ENCODE measurements around the gene TSSK2.

The TSSK2 gene

GRCh38 chr22:19120829-19121630 is 10.1 kb upstream of the TSSK2 start:
- Histone ChIP-seq H3K36me3 (ENCODE audit: low read depth) (peaks cover 7% of the 10 kb centered on the region), H3K4me3 (ENCODE audit: severe bottlenecking) (peak overlapping the region; percentile 73), H3K9me3 (ENCODE audit: severe bottlenecking) (no peaks in the 10 kb centered on the region), H3K27ac (ENCODE audit: poor library complexity, severe bottlenecking) (peak overlapping the region; percentile 47), H3K4me1 (ENCODE audit: insufficient read depth, poor library complexity, severe bottlenecking) (peaks cover 4% of the 10 kb centered on the region), H3K27me3 (ENCODE audit: insufficient read depth, poor library complexity, severe bottlenecking) (no peaks in the 10 kb centered on the region)
- no peak for DNase-seq (ENCODE audit: low spot score)
- TF ChIP-seq, protein P1, sequence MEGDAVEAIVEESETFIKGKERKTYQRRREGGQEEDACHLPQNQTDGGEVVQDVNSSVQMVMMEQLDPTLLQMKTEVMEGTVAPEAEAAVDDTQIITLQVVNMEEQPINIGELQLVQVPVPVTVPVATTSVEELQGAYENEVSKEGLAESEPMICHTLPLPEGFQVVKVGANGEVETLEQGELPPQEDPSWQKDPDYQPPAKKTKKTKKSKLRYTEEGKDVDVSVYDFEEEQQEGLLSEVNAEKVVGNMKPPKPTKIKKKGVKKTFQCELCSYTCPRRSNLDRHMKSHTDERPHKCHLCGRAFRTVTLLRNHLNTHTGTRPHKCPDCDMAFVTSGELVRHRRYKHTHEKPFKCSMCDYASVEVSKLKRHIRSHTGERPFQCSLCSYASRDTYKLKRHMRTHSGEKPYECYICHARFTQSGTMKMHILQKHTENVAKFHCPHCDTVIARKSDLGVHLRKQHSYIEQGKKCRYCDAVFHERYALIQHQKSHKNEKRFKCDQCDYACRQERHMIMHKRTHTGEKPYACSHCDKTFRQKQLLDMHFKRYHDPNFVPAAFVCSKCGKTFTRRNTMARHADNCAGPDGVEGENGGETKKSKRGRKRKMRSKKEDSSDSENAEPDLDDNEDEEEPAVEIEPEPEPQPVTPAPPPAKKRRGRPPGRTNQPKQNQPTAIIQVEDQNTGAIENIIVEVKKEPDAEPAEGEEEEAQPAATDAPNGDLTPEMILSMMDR (IDR thresholded peaks at IDR 0.05; ENCODE audit: poor library complexity, severe bottlenecking) = no peak
- ATAC-seq (ENCODE audit: low read depth) = peak; percentile 75

DNA sequence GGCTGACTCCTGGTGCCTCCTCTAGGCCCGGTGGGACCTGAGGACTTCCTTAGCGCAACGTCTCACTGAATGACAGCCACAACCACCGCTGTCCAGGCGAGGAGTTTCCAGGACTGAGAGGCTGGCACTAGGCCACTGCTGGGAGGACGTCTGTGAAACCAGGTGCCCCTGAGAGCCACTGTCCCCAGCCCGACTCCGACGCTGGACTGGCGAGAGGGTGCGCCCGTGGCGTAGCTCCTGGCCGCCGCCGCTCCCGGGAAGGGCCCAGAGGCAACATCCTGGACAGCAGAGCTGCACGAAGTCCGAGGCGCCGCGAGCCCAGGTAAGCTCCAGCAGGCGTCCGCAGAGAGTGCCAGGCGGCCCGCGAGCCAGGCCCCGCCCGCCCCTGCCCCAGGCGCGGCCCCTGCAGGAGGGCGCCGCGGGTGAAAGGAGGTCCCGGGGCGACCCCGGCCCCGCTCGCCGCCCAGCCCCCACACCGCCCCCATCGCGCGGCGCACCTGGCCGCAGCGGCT is 9.4 kb upstream of the TSSK2 start:
- Histone ChIP-seq H3K4me3 (ENCODE audit: severe bottlenecking) (peak overlapping the region; percentile 73), H3K9me3 (ENCODE audit: severe bottlenecking) (no peaks in the 10 kb centered on the region), H3K36me3 (ENCODE audit: low read depth) (peaks cover 7% of the 10 kb centered on the region), H3K27ac (ENCODE audit: poor library complexity, severe bottlenecking) (peak overlapping the region; percentile 47), H3K4me1 (ENCODE audit: insufficient read depth, poor library complexity, severe bottlenecking) (peaks cover 4% of the 10 kb centered on the region), H3K27me3 (ENCODE audit: insufficient read depth, poor library complexity, severe bottlenecking) (no peaks in the 10 kb centered on the region)
- peak; percentile 24 for ATAC-seq (ENCODE audit: low read depth)
- no peak for DNase-seq (ENCODE audit: low spot score)
- TF ChIP-seq, protein P1 (IDR thresholded peaks at IDR 0.05; ENCODE audit: poor library complexity, severe bottlenecking) = no peak

- H3K4me3 ChIP-seq (ENCODE audit: severe bottlenecking) = peak within 1 kb of the TSS; percentile 73
- peaks cover 4% of the 10 kb centered on the region for H3K4me1 ChIP-seq (ENCODE audit: insufficient read depth, poor library complexity, severe bottlenecking)
- peaks cover 7% of the 10 kb centered on the region for H3K36me3 ChIP-seq (ENCODE audit: low read depth)
- TF ChIP-seq, protein P1 (IDR thresholded peaks at IDR 0.05; ENCODE audit: poor library complexity, severe bottlenecking) = no peak
- H3K27me3 ChIP-seq (ENCODE audit: insufficient read depth, poor library complexity, severe bottlenecking) = no peaks in the 10 kb centered on the region
- no peaks in the 10 kb centered on the region for H3K9me3 ChIP-seq (ENCODE audit: severe bottlenecking)
- peak within 1 kb of the TSS; percentile 47 for H3K27ac ChIP-seq (ENCODE audit: poor library complexity, severe bottlenecking)
- peak; percentile 96 for DNase-seq (ENCODE audit: low spot score)
- peak; percentile 93 for ATAC-seq (ENCODE audit: low read depth)
Measured at GRCh38 chr22:19122143-19122751, 8.9 kb upstream of the TSSK2 start, which contains the start of gene DGCR2. Gene DGCR2, minus strand, starts transcription at chr22:19122412. Its CDS starts 206 bp downstream, at chr22:19122206.

DNA sequence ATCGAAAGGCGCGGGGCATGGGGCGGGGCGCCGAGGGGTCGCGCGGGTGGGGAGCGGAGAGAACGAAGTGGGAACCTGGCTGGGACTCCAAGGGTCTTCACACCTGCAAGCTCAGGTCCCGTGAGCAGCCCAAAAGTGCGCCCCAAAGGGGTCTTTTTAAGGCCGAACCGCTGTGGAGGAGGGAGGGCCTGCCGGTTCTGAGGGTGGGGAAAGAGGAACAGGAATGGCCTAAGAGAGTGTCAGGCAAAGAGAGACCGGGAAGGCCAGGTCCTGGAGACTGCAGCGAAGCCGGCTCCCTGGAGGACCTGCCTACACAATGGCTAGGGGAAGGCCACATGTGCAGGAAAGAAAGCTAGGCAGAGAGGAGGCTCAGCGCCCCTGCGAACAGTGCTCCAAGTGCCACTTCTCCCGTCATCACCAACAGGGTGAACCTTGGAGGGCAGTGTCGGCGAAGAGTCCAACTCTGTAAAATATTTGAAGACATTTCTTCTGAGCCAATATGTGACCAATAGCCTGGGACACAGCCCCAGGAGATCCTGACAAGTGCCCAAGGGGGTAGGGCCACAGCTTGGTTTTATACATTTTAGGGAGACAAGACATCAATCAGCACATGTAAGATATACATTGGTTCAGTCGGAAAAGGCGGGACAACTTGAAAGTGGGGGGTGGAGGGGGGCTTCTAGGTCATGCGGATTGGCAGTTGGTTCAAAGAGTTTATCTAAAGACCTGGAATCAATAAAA is 8.2 kb upstream of the TSSK2 start:
- H3K4me3 ChIP-seq (ENCODE audit: severe bottlenecking) = peak overlapping the region; percentile 73
- peaks cover 4% of the 10 kb centered on the region for H3K4me1 ChIP-seq (ENCODE audit: insufficient read depth, poor library complexity, severe bottlenecking)
- no peaks in the 10 kb centered on the region for H3K9me3 ChIP-seq (ENCODE audit: severe bottlenecking)
- TF ChIP-seq, protein P1 (IDR thresholded peaks at IDR 0.05; ENCODE audit: poor library complexity, severe bottlenecking) = no peak
- DNase-seq (ENCODE audit: low spot score) (no peak), ATAC-seq (ENCODE audit: low read depth) (no peak; the same call in 2 of the 3 replicates)
- peaks cover 7% of the 10 kb centered on the region for H3K36me3 ChIP-seq (ENCODE audit: low read depth)
- H3K27me3 ChIP-seq (ENCODE audit: insufficient read depth, poor library complexity, severe bottlenecking) = no peaks in the 10 kb centered on the region
- no peak overlapping the region for H3K27ac ChIP-seq (ENCODE audit: poor library complexity, severe bottlenecking)
